GM12891 (cell line): Measurements from ENCODE around the gene WT1.

Source experiments
- POLR2A ChIP-seq: IDR thresholded peaks from 2 replicates; pipeline ENCODE4 v1.6.1; 2011; ENCODE audit warnings: low read depth, low read length, control low read depth
- SPI1 ChIP-seq: IDR thresholded peaks from 2 replicates; pipeline ENCODE4 v1.6.1; 2011; ENCODE audit warnings: low read depth, low read length, control low read depth
- TAF1 ChIP-seq: IDR thresholded peaks from 2 replicates; pipeline ENCODE4 v1.6.1; 2011; ENCODE audit warnings: low read depth, low read length, control low read depth

GRCh38 chr11:32390712-32391111 is 44.6 kb downstream of the WT1 start:
- TF ChIP-seq TAF1 = no peak
- no peak for TF ChIP-seq POLR2A
- TF ChIP-seq SPI1 = no peak
